DMS53 (cell line): ENCODE results near the gene PLCZ1.
"Not testable (repeated sequence)": the region's sequence is repeated elsewhere in the genome, so short reads cannot be mapped to it uniquely, and the experiment has no call there.

ENCODE experiments used
- DNase-seq: peaks from one replicate; lab custom pipeline; 2025; lab: John Stamatoyannopoulos, UW

PLCZ1 gene

GRCh38 chr12:18737819-18738218 lies at the start of gene PLCZ1, which contains the start of gene CAPZA3:
Gene PLCZ1 (minus strand): TSS chr12:18738012. CDS start chr12:18737371, 641 bp downstream.
Gene CAPZA3 (plus strand): TSS chr12:18738119. CDS start chr12:18738269, 150 bp downstream.
- DNase-seq = no peak

- DNase-seq = not testable (repeated sequence)
These were observed 47.7 kb upstream of the PLCZ1 start for GRCh38 chr12:18785465-18785864.

DNA sequence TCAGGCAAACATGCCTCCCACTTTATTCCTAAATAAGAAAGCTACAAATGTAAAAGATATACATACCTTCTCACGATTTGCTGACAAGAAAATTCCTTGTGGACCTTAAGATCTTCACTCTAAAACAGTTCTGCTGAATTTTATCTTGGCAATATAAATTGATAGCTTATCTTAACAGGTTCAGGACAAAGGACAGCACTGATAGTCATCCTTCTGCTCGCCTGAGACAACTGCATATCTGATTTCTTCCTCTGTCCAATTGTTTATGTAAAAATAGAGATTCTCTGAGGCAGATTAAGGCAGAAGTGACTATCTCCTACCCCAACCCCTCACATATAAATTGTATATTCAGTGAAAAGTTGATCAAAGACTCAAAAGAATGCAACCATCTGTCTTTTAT lies 45.0 kb upstream of the PLCZ1 start:
- no peak for DNase-seq

- DNase-seq = not testable (repeated sequence)
These were observed 28.7 kb upstream of the PLCZ1 start for GRCh38 chr12:18766479-18766878.

GRCh38 chr12:18755341-18755740 lies 17.5 kb upstream of the PLCZ1 start:
- DNase-seq = no peak

GRCh38 chr12:18754124-18754707 lies 16.4 kb upstream of the PLCZ1 start:
- DNase-seq = no peak

- DNase-seq = no peak
These were observed 15.8 kb upstream of the PLCZ1 start for GRCh38 chr12:18753481-18754123.

DNA sequence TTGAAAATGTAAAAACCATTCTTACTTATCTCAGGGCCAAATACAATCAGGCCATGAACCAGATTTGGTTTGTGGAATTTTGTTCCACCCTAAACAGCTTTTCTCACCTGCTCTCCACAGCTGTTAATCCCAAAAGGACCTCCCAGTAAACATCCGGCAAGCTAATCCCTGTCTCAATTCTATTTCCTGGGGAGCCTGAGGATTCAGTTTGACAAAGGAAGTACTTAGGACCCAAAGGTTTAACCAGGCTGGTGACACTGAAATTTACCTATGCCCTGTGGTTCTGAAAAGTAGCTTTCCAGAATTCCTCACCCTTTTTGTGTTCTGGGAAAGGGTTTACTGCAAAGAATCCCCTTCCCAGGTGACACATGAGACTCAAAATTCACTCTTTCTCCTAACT lies 15.1 kb upstream of the PLCZ1 start:
- DNase-seq = peak; percentile 57

DNA sequence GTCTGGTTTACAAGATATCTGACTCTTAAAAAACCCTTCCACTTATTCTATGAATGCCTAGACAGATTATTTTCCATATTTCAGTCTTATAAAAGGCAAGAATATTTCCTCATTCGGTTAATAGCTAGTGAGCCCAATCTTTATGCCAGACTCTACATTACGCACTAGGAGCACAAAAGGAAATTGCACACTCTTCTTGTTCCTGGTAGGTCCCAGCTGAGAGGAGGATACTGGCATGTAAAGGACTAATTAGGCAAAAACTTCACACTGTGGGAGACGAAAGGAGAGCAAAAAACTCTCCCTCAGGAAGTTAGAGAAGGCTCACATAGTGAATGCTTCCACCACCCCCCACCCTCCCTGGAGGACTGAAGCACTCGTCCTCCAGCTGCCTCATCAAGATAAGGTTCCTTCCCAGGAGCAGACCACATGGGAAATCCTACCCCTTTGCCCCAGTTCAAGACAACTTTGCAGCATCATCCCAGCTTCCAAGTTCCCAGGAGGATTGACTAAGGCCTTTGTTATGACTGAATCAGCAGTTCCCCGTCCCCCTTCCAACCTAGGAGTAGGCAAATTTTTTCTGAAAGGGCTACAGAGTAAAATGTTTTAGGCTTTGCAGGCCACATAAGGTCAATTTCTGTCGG lies 14.6 kb upstream of the PLCZ1 start:
- DNase-seq = peak; percentile 39

DNA sequence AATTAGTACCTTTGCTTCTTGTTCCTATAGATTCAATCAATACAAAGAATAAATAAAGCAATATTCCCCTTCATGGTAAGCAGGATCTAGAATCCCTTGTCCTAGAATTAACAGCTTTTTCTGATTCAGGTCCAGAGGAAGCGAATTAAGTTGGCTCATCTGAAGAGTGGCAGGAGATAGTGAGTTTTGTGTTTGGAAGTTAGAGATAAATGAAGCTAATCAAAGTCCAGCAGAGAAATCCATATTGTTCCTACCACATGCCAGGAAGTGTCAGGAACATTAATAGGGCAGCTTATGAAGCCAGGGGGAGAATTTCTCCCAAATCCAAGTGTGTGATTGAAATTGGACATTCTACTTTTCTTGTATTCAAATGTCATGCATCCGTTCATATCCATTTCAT lies 14.1 kb upstream of the PLCZ1 start:
- DNase-seq = no peak

GRCh38 chr12:18750085-18750484 lies 12.3 kb upstream of the PLCZ1 start:
- peak; percentile 26 for DNase-seq

- no peak for DNase-seq
These were observed 11.7 kb upstream of the PLCZ1 start for GRCh38 chr12:18749386-18749957.

DNA sequence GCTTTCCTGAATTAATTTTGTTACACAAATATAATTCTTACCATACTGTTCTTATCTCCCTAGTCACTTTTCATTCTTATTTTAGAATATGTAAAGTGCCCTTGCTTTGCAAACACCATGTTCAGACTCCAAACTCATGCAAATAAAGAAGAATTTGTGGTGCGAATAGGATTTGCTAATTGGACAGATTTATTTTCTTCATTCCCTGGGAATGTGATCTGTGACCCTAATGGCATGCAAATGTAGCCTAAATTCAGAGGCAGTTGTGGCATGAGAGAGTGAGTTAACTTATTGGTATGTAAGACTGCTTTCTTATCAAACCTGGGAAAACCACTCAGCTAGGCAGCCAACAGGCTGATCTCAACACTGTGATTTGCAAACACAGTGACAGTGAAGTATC lies 10.1 kb upstream of the PLCZ1 start:
- DNase-seq = no peak

DNA sequence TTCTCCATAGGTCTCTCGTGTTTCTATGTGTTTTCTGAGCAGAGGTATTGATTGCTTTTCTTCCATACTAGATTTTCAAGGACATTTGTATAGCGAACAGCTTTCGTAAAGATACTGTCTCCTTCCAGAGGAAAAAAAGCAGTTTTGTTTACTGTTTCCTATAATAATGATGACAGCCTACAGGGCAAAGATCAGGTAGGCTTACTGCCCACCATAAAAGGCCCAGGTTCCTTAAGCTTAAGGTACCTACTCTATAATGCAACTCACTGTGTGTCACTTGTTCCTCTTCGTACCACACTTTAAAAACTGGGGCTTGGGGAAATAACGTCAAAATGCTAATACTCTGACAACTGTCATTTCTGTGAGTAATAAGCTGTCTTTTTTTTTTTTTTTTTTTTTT lies 6.7 kb downstream of the PLCZ1 start:
- DNase-seq = no peak

DNA sequence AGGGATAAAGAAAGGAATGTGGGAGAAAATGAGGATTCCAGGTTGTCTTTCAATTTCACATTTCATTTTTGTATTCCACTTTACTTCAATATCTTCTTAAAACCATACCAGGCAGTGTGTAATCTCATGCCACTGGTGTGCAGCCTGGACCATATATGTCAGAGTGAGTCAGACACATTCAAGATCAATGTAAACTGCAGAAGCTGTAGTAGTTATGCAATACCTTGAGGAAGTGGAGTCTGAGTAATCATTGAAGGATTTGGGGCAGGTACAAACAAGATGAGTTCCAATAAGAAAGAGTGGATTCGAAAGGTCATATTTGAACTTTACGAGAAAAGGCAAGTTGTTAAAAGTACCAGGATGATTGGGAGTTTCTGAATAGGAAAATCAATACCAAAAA lies 14.1 kb downstream of the PLCZ1 start:
- DNase-seq = peak; percentile 87

- no peak for DNase-seq
These were observed 16.4 kb downstream of the PLCZ1 start for GRCh38 chr12:18721452-18721851.

DNA sequence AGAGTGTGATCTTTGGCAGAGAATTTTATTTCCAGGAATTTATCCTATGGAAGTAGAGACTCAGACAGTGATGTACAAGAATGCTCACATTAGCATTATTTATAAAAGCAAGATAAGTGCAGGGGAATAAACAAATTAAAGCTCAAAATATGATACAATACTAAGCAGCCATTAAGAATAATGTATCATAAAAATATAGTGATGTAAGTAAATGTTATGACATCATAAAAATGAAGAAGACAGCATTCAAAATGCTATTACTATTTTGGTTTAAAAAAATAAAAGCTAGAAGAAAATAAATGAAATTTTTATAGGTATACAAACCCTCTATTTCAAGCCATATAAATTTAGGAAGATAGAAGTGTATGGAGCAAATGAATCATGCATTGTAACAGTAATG lies 17.1 kb downstream of the PLCZ1 start:
- no peak for DNase-seq

DNA sequence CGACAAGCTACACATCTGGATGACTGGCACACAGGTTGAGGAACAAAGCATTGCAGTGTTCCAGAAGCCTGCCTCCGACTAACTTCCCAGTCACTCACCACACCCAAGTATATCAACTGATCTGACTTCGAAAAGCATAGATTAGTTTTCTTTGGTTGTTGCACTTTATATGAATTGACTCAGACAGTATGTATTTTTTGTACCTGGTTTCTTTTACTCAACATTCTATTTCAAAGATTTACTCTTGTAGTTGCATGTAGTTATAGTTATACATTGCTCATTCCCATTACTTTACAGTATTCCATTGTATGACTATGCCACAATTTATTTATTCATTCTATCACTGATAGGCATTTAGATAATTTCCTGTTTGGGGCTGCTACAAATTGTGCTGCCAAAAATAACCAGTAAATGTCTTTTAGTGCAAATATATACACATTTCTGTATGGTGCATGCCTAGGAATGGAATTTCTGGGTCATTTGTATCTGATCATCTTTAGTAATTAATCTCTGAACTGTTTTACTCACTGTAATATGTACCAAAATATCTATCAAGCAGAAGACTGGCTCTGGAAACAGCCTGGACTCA lies 17.8 kb downstream of the PLCZ1 start:
- no peak for DNase-seq

DNA sequence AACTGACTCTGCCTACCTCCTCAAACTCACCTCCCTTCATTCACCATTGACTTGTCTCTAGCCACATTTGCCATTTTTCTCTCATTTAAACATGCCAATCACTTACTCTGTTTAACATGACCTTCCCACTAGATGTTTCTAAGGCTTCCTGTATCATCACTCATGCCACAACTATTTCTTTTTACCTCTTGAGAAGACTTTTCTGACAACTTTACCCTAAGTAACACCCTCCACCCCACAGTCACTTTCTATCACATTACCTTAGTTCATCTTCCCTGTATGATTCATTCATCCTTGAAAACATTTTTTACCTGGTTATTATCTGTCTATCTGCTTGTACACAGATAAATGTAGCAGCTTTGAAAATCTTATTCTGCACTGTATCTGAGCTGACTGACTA lies 19.4 kb downstream of the PLCZ1 start:
- DNase-seq = no peak

GRCh38 chr12:18716236-18716635 lies 21.6 kb downstream of the PLCZ1 start:
- DNase-seq = peak; percentile 15

- peak; percentile 18 for DNase-seq
These were observed 31.0 kb downstream of the PLCZ1 start for GRCh38 chr12:18706798-18707197.

DNA sequence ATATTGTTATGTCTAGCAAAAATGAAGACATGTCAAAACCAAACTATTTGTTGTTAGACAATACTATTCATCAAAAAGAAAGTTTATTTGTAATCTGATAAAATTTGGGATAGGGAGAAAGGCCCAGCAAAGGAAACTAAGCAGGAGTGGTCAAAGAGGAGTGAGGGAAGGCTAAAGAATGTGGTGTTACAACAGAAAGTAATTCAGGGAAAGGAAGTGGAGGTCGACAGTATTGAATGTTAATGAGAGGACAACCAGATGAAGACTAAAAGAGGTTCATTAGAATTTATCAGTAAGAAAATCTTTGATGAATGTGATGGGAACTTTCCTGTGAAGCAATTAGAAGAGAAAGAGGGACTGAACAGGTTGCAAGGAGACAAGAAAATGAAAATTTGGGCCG lies 33.9 kb downstream of the PLCZ1 start:
- DNase-seq = no peak

DNA sequence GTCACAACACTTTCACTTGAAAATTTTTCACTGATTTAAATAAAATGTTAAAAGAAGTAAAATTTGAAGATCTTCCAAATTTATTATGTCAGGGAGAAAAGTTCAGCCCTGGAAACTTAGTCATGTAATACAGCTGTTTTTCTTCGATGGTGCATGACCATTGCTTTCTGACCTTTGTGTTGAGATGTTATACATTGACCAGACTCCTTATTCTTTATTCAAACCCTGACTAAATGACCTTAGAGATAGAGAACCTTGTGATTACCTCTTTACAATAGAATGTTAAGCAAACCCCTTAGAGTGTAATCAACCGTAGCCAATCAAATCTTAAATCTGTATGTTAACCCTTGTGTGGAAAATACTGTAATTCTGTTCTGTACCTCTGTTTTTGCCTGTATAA lies 34.5 kb downstream of the PLCZ1 start:
- no peak for DNase-seq
